Tibial nerve (tissue), 4 donors: ENCODE data around the gene TP53RK. TPM values are rescaled to one million over a fixed set of nuclear protein-coding genes. Genes with fewer than 3 reads are reported as not detected.

Experiments
- DNase-seq, 2 donors: peaks; one replicate each; pipeline ENCODE4 v3.0.0-alpha.2; 2019; ENCODE audit warnings: low spot score in 2 of 2
- H3K27ac ChIP-seq, 4 donors: fragments of 200-600 bp; sonication (generic) in 3 of 4; one replicate each; pipeline ENCODE4 v1.5.1; 2017 to 2019; ENCODE audit warnings: mild to moderate bottlenecking in 1 of 4
- H3K27me3 ChIP-seq, 2 donors: fragments of 200-600 bp; sonication (generic) in 1 of 2; one replicate each; pipeline versions ENCODE4 v1.5.1 to v1.6.0; 2017 to 2019
- H3K36me3 ChIP-seq, 3 donors: fragments of 200-600 bp; sonication (generic); one replicate each; pipeline ENCODE4 v1.5.1; 2018 to 2019
- H3K4me1 ChIP-seq, 4 donors: fragments of 200-600 bp; sonication (generic) in 3 of 4; one replicate each; pipeline ENCODE4 v1.5.1; 2017 to 2019
- H3K4me3 ChIP-seq, 4 donors: fragments of 200-600 bp; sonication (generic) in 3 of 4; one replicate each; pipeline ENCODE4 v1.5.1; 2017 to 2019; ENCODE audit warnings: mild to moderate bottlenecking in 1 of 4, moderate library complexity in 1 of 4
- H3K9me3 ChIP-seq, 4 donors: fragments of 200-600 bp; sonication (generic) in 3 of 4; one replicate each; pipeline ENCODE4 v1.5.1; 2017 to 2019
- EP300 ChIP-seq, 2 donors: sonication (generic); formaldehyde crosslinking; IDR thresholded peaks; one replicate each; pipeline ENCODE4 v1.6.1; 2017; ENCODE audit warnings: antibody characterized with exemption in 2 of 2, mild to moderate bottlenecking in 1 of 2
- POLR2A ChIP-seq, 2 donors: fragments of 450-650 bp; IDR thresholded peaks; one replicate each; pipeline ENCODE4 v1.6.1; 2017; ENCODE audit warnings: antibody characterized with exemption in 2 of 2, mild to moderate bottlenecking in 2 of 2, moderate library complexity in 2 of 2
- WGBS, 2 donors: methylation state at CpG; one replicate each; pipeline ENCODE4 v1.1.5; 2018; 5-methylcytosine and 5-hydroxymethylcytosine counted together
- total RNA-seq, 4 donors: library from RNA; depleted of rRNA; stranded (reverse); fragments of >200 nt; gene quantifications; one replicate each; pipeline ENCODE4 v1.1.0, GENCODE V29; 2016
- TF ChIP-seq, protein P1 (sequence below), 5 experiments: fragments of 200-600 bp in 3 of 5; fragments of 450-650 bp in 2 of 5; sonication (generic) in 3 of 5; IDR thresholded peaks; one replicate each; pipeline ENCODE4 v1.5.1; 2016 to 2019; ENCODE audit warnings: antibody characterized with exemption in 5 of 5, mild to moderate bottlenecking in 3 of 5, moderate library complexity in 2 of 5

TP53RK gene
- total RNA-seq, 4 donors from 2014 or later: 16.8 to 24.5 (median 21.9) TPM

DNA sequence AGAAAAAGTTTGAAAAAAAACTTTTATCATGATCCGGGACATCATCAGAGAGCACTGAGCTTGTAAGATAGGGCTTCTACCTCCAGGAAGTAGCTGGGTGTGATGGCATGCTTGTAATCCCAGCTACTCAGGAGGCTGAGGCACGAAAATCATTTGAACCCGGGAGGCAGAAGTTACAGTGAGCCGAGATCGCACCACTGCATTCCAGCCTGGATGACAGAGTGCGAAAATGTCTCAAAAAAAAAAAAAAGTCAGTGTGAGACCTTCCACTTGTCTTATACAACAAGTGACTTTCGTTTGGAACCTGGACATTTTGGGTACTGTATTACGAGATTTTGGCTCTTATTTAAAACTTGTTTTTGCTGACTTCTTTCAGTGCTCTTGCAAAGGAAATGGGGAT lies 32.1 kb downstream of the TP53RK start:
- no peaks in the 10 kb centered on the region for H3K4me1 ChIP-seq
- TF ChIP-seq POLR2A (IDR thresholded peaks at IDR 0.05) (no peak), EP300 (IDR thresholded peaks at IDR 0.05) (no peak)
- TF ChIP-seq, protein P1, sequence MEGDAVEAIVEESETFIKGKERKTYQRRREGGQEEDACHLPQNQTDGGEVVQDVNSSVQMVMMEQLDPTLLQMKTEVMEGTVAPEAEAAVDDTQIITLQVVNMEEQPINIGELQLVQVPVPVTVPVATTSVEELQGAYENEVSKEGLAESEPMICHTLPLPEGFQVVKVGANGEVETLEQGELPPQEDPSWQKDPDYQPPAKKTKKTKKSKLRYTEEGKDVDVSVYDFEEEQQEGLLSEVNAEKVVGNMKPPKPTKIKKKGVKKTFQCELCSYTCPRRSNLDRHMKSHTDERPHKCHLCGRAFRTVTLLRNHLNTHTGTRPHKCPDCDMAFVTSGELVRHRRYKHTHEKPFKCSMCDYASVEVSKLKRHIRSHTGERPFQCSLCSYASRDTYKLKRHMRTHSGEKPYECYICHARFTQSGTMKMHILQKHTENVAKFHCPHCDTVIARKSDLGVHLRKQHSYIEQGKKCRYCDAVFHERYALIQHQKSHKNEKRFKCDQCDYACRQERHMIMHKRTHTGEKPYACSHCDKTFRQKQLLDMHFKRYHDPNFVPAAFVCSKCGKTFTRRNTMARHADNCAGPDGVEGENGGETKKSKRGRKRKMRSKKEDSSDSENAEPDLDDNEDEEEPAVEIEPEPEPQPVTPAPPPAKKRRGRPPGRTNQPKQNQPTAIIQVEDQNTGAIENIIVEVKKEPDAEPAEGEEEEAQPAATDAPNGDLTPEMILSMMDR (IDR thresholded peaks at IDR 0.05): no peak
- H3K4me3 ChIP-seq: no peak overlapping the region
- DNase-seq: no peak
- peaks cover 0 to 9% (median 0%) of the 10 kb centered on the region in 4 donors for H3K9me3 ChIP-seq
- peaks cover 0 to 7% (median 0%) of the 10 kb centered on the region in 3 donors for H3K36me3 ChIP-seq
- 89 to 93% methylated on average over 8 of the region's 8 CpGs for WGBS, 2 donors
- H3K27ac ChIP-seq: no peak overlapping the region
- H3K27me3 ChIP-seq: peaks cover 0 to 15% of the 10 kb centered on the region in 2 donors

DNA sequence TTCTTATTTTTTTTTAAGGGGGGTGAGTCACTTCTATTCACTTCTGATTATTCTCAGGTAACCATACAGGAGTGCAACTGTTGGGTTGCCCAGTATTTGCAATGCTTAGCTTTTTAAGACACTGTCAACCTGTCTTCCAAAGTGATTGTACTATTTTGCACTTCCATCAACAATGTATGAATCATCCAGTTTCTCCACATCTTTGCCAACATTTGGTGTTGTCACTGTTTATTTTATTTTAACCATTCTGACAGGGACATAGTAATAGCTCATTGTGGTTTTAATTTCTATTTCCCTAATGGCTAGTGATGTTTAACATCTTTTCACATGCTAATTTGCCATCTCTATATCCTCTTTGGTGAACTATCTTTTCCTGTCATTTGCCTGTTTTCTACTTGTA lies 36.5 kb downstream of the TP53RK start:
- TF ChIP-seq POLR2A (IDR thresholded peaks at IDR 0.05): no peak
- TF ChIP-seq, protein P1 (IDR thresholded peaks at IDR 0.05): no peak
- no peak for TF ChIP-seq EP300 (IDR thresholded peaks at IDR 0.05)
- DNase-seq: no peak

DNA sequence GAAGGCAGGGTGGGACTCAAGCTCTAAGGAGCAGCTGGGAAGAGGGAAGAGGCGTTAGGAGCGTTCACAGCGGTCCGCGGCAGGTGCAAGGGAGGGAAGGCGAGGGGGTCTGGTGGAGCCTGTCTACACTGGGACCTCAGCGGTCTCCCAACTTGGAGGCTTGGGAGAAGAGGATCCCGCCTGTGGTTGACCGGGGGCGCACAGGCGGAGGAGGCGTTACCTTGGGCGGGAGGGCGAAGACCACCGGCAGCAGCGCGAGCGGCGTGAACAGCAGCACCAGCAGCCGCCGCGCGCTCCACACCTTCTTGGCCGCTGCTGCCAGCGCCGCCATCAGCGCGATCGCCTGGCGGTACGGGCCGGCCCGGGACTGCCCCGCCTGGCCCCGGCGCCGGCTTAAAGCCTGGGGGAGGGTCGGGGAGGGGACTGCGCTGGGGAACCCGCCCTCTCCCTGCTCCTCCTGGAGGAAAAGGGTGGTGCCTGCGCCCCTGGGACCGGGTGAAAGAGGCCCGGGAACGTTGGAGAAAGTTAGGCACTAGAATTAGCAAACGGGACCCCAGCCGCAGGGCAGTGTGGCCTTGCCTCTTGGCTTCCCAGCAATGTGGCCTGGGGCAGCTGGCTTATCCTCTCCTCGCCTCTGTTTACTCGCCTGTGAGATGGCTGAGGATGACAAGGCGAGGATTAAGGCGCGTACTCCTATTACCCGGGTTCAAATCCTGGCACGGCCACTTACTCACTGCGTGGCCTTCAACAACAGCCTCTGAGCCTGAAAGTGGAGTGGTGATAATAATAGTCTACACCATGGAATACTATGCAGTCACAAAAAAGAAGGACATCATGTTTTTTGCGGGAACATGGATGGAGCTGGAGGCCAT lies 37.9 kb downstream of the TP53RK start, which contains the start of gene SLC13A3:
TSS of gene SLC13A3 (minus strand) at position 369 of the 872 bp plus-strand sequence. CDS start at position 331, 38 bp downstream.
- Histone ChIP-seq H3K27me3 (peaks cover 0 to 32% of the 10 kb centered on the region in 2 donors), H3K4me3 (peak within 1 kb of the TSS; percentile 3 to 44 (median 14)), H3K27ac (peak within 1 kb of the TSS in 3 of 4 donors; percentile 37 to 80 (median 37)), H3K36me3 (no peaks in the 10 kb centered on the region), H3K9me3 (no peaks in the 10 kb centered on the region), H3K4me1 (peaks cover 0 to 7% (median 0%) of the 10 kb centered on the region in 4 donors)
- WGBS, 2 donors: 30% methylated on average over 41 to 48 of the region's 55 CpGs
- no peak for TF ChIP-seq POLR2A (IDR thresholded peaks at IDR 0.05)
- TF ChIP-seq, protein P1 (IDR thresholded peaks at IDR 0.05): no peak
- no peak for TF ChIP-seq EP300 (IDR thresholded peaks at IDR 0.05)
- no peak for DNase-seq

More for the DNA sequence above, 36.5 kb downstream of the TP53RK start:
- Histone ChIP-seq H3K4me3 (no peak overlapping the region), H3K27me3 (peaks cover 0 to 32% of the 10 kb centered on the region in 2 donors), H3K4me1 (peaks cover 0 to 7% (median 0%) of the 10 kb centered on the region in 4 donors), H3K36me3 (no peaks in the 10 kb centered on the region), H3K9me3 (no peaks in the 10 kb centered on the region), H3K27ac (no peak overlapping the region)

DNA sequence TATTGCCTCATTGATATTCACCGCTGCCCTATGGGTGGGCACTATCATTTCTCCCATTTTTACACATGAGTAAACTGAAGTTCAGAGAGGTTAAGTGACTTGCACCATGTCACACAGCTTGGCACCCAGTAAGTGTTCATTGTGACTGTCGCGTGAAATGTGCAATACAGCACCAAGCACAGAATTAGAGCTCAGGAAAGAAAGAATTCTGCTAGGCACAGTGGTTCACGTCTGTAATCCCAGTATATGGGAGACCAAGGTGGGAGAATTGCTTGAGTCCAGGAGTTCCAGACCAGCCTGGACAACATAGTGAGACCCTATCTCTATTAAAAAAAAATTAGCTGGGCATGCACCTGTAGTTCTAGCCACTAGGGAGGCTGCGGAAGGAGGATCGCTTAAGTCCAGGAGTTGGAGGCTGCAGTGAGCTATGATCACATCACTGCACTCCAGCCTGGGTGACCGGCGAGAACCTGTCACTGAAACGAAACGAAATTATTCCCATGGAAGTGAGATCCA lies 38.6 kb downstream of the TP53RK start:
- DNase-seq: no peak
- Histone ChIP-seq H3K4me1 (peaks cover 0 to 7% (median 0%) of the 10 kb centered on the region in 4 donors), H3K27me3 (peaks cover 0 to 32% of the 10 kb centered on the region in 2 donors), H3K27ac (peak overlapping the region in 3 of 4 donors; percentile 37 to 80 (median 37)), H3K4me3 (peak overlapping the region in 3 of 4 donors; percentile 3 to 44 (median 8)), H3K9me3 (no peaks in the 10 kb centered on the region), H3K36me3 (no peaks in the 10 kb centered on the region)
- 77 to 85% methylated on average over 10 of the region's 10 CpGs for WGBS, 2 donors
- TF ChIP-seq EP300 (IDR thresholded peaks at IDR 0.05) (no peak), POLR2A (IDR thresholded peaks at IDR 0.05) (no peak)
- TF ChIP-seq, protein P1 (IDR thresholded peaks at IDR 0.05): no peak
